Measurements from ENCODE around the gene PBX3.
"Not testable (repeated sequence)": the region's sequence is repeated elsewhere in the genome, so short reads cannot be mapped to it uniquely, and the experiment has no call there.

Gene PBX3

GRCh38 chr9:125766468-125767221 lies 19.5 kb downstream of the PBX3 start:
- DNase-seq (ENCODE audit: extremely low read depth, low read depth) = no peak
- TF ChIP-seq CTCF (IDR thresholded peaks at IDR 0.05; ENCODE audit: low read depth, low read length) = no peak

DNA sequence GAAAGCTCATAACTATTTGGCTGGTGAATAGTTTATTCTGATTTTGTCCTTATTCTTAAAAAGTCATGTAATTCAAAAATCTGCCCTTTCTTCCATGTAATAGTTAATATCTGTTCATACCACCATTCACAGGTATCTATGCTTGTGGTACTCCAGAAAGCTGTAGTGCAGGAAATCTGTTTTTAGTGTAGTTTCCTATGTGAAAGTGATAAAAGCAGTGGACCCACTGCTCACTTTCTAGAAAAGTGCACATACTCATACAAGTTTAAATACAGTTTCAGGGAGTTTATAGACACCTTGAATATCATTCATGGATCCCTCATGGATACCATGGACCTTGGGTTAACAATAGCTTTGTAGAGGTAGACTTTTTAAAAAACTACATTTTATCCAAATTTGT lies 20.2 kb downstream of the PBX3 start:
- TF ChIP-seq CTCF (IDR thresholded peaks at IDR 0.05; ENCODE audit: low read depth, low read length) = no peak
- no peak for DNase-seq (ENCODE audit: extremely low read depth, low read depth)

GRCh38 chr9:125768803-125769202 lies 21.6 kb downstream of the PBX3 start:
- no peak for TF ChIP-seq CTCF (IDR thresholded peaks at IDR 0.05; ENCODE audit: low read depth, low read length)

DNA sequence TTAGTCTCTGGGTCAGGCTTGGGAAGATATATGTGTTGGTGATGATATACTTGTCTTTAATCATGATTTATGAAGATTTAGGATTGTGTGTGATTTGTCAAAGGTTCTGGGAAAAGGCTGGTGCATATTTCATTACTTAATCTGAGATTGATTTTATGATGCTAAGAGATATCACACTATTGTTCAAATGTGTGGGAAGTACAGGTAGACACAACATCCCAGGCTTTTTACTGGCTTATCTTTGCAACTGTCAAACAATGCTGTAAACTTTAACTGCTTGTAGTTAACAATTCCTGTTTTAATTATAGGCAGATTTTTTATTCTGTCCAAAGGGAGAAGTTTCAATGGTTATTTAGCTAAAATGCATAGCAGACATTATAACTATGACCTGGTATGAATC lies 23.9 kb downstream of the PBX3 start:
- TF ChIP-seq CTCF (IDR thresholded peaks at IDR 0.05; ENCODE audit: low read depth, low read length) = no peak
- DNase-seq (ENCODE audit: extremely low read depth, low read depth) = no peak

More at GRCh38 chr9:125768803-125769202, 21.6 kb downstream of the PBX3 start:
- no peak for DNase-seq (ENCODE audit: extremely low read depth, low read depth)

GRCh38 chr9:125772740-125773139 lies 25.6 kb downstream of the PBX3 start:
- DNase-seq (ENCODE audit: extremely low read depth, low read depth) = no peak
- no peak for TF ChIP-seq CTCF (IDR thresholded peaks at IDR 0.05; ENCODE audit: low read depth, low read length)

GRCh38 chr9:125774106-125774505 lies 26.9 kb downstream of the PBX3 start:
- no peak for TF ChIP-seq CTCF (IDR thresholded peaks at IDR 0.05; ENCODE audit: low read depth, low read length)

DNA sequence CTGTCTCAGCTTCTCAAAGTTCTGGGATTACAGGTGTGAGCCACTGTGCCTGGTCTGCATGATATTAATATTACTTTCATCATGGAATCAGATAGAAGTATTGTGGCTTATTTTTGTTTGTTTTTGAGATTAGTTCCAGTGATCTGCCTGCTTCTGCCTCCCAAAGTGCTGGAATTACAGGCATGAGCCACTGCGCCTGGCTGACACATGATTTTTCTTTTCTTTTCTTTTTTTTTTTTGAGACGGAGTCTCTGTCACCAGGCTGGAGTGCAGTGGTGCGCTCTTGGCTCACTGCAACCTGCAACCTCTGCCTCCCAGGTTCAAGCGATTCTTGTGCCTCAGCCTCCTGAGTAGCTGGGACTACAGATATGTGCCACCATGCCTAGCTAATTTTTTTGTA lies 29.6 kb downstream of the PBX3 start:
- not testable (repeated sequence) for DNase-seq (ENCODE audit: extremely low read depth, low read depth)

More at GRCh38 chr9:125774106-125774505, 26.9 kb downstream of the PBX3 start:
- no peak for DNase-seq (ENCODE audit: extremely low read depth, low read depth)

DNA sequence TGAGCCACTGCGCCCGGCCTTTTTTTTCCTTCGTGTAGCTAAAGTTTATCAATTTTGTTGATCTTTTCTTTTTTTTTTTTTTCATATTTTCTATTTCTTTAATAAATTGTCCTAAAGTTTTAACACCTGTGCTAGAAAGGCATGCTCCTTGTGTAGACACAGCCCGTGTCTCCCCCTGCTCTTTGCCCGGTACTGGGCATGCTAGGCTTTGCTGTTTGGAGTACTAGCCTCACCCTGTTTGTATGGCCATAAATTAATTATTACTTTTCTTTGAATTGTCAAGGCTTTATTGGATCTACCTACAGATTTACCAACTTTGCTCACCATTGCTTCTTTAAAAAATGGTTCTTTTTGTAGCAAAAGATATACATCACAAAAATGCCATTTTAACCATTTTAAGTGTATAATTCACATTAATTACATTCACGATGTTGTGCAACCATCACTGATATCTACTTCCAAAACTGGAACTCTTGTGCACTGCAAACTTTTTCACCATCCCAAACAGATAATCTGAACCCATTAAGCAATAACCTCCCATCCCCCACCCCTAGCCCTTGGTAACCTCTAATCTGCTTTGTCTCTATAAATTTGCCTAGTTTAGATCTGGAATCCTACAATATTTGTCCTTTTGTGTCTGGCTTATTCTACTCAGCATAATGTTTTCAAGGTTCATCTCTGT lies 31.5 kb downstream of the PBX3 start:
- not testable (repeated sequence) for DNase-seq (ENCODE audit: extremely low read depth, low read depth)

DNA sequence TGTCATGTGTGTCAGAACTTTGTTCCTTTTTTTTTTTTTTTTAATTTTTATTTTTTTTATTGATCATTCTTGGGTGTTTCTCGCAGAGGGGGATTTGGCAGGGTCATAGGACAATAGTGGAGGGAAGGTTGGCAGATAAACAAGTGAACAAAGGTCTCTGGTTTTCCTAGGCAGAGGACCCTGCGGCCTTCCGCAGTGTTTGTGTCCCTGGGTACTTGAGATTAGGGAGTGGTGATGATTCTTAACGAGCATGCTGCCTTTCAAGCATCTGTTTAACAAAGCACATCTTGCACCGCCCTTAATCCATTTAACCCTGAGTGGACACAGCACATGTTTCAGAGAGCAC lies 32.0 kb downstream of the PBX3 start:
- DNase-seq (ENCODE audit: extremely low read depth, low read depth) = not testable (repeated sequence)
